A673 (cell line): ENCODE data around the gene PTPRK. TPM values are rescaled to one million over a fixed set of nuclear protein-coding genes. Genes with fewer than 3 reads are reported as not detected.

ENCODE experiments used
- BruUV-seq: library from RNA; stranded (reverse); fragments of 400-500 nt; replicated peaks from 2 replicates; lab custom pipeline; 2021; lab: Mats Ljungman, UMichigan
- CTCF ChIA-PET: fragments of 300-600 bp; sonication (Branson Sonifier 250); formaldehyde crosslinking; loops from one replicate; lab custom pipeline; 2022; ENCODE audit warnings: antibody characterized with exemption; lab: Charles Lee
- POLR2A ChIA-PET: fragments of 300-600 bp; sonication (Branson Sonifier 250); formaldehyde crosslinking; loops from one replicate; lab custom pipeline; 2022; ENCODE audit warnings: antibody characterized with exemption; ENCODE audit not compliant: low non-redundant PET; lab: Charles Lee
- DNase-seq: peaks from one replicate; pipeline ENCODE4 v3.0.0-alpha.2; 2015; ENCODE audit warnings: low spot score
- H3K27ac ChIP-seq: fragments of 200-600 bp; sonication (generic); 2 replicates; pipeline ENCODE4 v1.5.1; 2016; ENCODE audit warnings: mixed run types, low read depth, mild to moderate bottlenecking, mixed read lengths, antibody characterized with exemption, low read length; ENCODE audit not compliant: poor library complexity, severe bottlenecking
- H3K27me3 ChIP-seq: fragments of 200-600 bp; sonication (generic); replicated peaks from 2 replicates; pipeline ENCODE4 v1.6.1; 2017; ENCODE audit warnings: mixed run types, low read depth, mild to moderate bottlenecking, mixed read lengths, antibody characterized with exemption, low read length; ENCODE audit not compliant: insufficient read depth, poor library complexity
- H3K36me3 ChIP-seq: fragments of 200-600 bp; sonication (generic); 2 replicates; pipeline ENCODE4 v1.6.1; 2016; ENCODE audit warnings: mixed run types, mild to moderate bottlenecking, mixed read lengths, antibody characterized with exemption, low read length; ENCODE audit not compliant: insufficient read depth, poor library complexity, severe bottlenecking
- H3K4me1 ChIP-seq: fragments of 200-600 bp; sonication (generic); 2 replicates; pipeline ENCODE4 v1.6.1; 2017; ENCODE audit warnings: mixed run types, mild to moderate bottlenecking, mixed read lengths, antibody characterized with exemption, low read length; ENCODE audit not compliant: insufficient read depth, poor library complexity, severe bottlenecking
- H3K4me3 ChIP-seq: fragments of 200-600 bp; sonication (generic); 2 replicates; pipeline ENCODE4 v1.5.1; 2016; ENCODE audit warnings: low read depth, mixed run types, mild to moderate bottlenecking, mixed read lengths, low read length; ENCODE audit not compliant: poor library complexity, severe bottlenecking
- H3K9me3 ChIP-seq: fragments of 200-600 bp; sonication (generic); 2 replicates; pipeline ENCODE4 v1.6.1; 2016; ENCODE audit warnings: mixed run types, low read depth, mild to moderate bottlenecking, mixed read lengths, antibody characterized with exemption, low read length; ENCODE audit not compliant: poor library complexity, severe bottlenecking
- CTCF ChIP-seq: fragments of 300-800, 200-600 bp; sonication (generic); conservative IDR thresholded peaks from 2 replicates; pipeline ENCODE4 v1.5.1; 2017; ENCODE audit warnings: low read depth, mild to moderate bottlenecking, antibody characterized with exemption, low read length, moderate library complexity, mixed read lengths
- EZH2 ChIP-seq: fragments of 200-600 bp; sonication (generic); IDR thresholded peaks from 2 replicates; pipeline ENCODE4 v1.6.1; 2017; ENCODE audit warnings: borderline replicate concordance, low read depth, mild to moderate bottlenecking, mixed read lengths, antibody characterized with exemption, low read length; ENCODE audit not compliant: poor library complexity, severe bottlenecking
- intact Hi-C: fragments of 100-400 bp; cut with micrococcal nuclease; formaldehyde crosslinking; loops from one replicate; pipeline ENCODE4 v1.10.0; 2022; ENCODE audit not compliant: unreplicated experiment
- total RNA-seq: library from RNA; stranded (reverse); gene quantifications from 2 replicates; pipeline ENCODE4 v1.2.3, GENCODE V29; 2021

The PTPRK gene
- total RNA-seq, 1 experiment from 2014 or later, result 77.3 TPM

DNA sequence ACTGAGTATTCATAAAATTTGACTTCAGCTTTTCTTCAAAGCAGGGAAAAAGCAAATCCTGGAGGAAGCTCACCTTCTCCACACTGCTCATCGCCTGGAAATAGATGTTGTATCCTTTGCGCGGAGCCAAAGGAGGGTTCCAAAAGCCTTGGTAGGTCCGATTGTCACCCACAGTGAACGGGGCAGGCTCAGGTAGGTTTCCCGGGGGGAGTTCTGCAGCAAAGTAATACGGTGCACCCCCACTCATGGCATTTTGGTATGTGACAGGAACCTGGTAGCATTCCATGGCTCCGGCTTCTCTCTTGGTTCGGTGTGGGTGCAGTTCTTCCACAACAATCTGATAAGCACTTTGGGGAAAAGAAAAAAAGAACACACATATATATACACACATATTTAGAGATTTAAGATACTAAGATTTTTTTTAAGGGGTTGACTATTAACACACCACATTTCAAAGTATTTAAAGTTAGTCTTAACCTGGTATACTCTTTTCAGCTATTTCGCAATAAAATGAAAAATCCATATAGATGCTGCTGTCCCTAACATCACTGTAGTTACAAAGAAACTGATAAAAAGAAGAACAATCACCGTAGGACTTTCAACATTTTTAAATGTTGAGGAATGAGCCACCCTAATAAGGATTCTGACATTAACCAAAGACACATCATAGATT lies 452.8 kb downstream of the PTPRK start:
- intact Hi-C loops, result no loop called here
- H3K27me3 ChIP-seq, result no peaks in the 10 kb centered on the region
- no peaks in the 10 kb centered on the region for H3K9me3 ChIP-seq
- TF ChIP-seq CTCF (no peak), EZH2 (no peak)
- H3K27ac ChIP-seq, result no peak overlapping the region
- POLR2A ChIA-PET, result no interaction called here
- H3K4me3 ChIP-seq, result no peak overlapping the region
- CTCF ChIA-PET, result no interaction called here
- DNase-seq, result no peak
- no TSS peak for BruUV-seq
- H3K36me3 ChIP-seq, result no peaks in the 10 kb centered on the region
- peaks cover 24% of the 10 kb centered on the region for H3K4me1 ChIP-seq

DNA sequence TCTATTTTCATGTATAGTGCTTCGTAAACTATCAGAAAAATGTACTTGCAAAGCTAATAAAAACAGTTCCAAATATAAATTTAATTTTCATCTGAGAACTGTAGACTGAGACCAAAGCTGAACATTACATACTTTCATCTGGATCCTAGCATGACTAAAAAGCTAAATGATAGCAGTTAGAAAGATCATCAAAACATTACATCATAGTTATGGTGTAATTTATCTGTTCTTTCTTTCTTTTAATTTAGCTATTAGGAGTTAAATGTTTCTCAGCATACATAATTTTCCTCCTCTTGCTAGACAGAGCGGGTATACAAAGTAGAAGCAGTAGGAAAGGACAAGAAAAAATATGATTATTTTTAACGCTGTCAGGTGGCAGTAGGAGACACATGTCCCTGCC lies 455.3 kb downstream of the PTPRK start:
- POLR2A ChIA-PET, result no interaction called here
- H3K36me3 ChIP-seq, result no peaks in the 10 kb centered on the region
- TF ChIP-seq CTCF, result no peak
- no peak for TF ChIP-seq EZH2
- CTCF ChIA-PET, result no interaction called here
- no peak for DNase-seq
- intact Hi-C loops, result no loop called here
- no peaks in the 10 kb centered on the region for H3K27me3 ChIP-seq
- no TSS peak for BruUV-seq
- H3K27ac ChIP-seq, result no peak overlapping the region
- H3K4me3 ChIP-seq, result no peak overlapping the region
- H3K9me3 ChIP-seq, result no peaks in the 10 kb centered on the region
- peaks cover 24% of the 10 kb centered on the region for H3K4me1 ChIP-seq

GRCh38 chr6:128064540-128064895 lies 455.9 kb downstream of the PTPRK start:
- POLR2A ChIA-PET, result no interaction called here
- no peak overlapping the region for H3K27ac ChIP-seq
- H3K36me3 ChIP-seq, result no peaks in the 10 kb centered on the region
- peaks cover 24% of the 10 kb centered on the region for H3K4me1 ChIP-seq
- CTCF ChIA-PET, result no interaction called here
- H3K4me3 ChIP-seq, result no peak overlapping the region
- TF ChIP-seq CTCF (no peak), EZH2 (no peak)
- intact Hi-C loops, result no loop called here
- no peaks in the 10 kb centered on the region for H3K27me3 ChIP-seq
- no peak for DNase-seq
- no TSS peak for BruUV-seq
- H3K9me3 ChIP-seq, result no peaks in the 10 kb centered on the region
